22Rv1 (cell line): ENCODE results near the gene DHRS3.

ENCODE experiments used
- ZFX ChIP-seq: fragments of 450-650 bp; IDR thresholded peaks from 2 replicates; pipeline ENCODE4 v1.6.1; 2017; ENCODE audit warnings: antibody characterized with exemption, borderline replicate concordance
- TF ChIP-seq, protein P1 (sequence below): fragments of 450-650 bp; IDR thresholded peaks from 2 replicates; pipeline ENCODE4 v1.5.1; 2017; ENCODE audit warnings: mild to moderate bottlenecking

DNA sequence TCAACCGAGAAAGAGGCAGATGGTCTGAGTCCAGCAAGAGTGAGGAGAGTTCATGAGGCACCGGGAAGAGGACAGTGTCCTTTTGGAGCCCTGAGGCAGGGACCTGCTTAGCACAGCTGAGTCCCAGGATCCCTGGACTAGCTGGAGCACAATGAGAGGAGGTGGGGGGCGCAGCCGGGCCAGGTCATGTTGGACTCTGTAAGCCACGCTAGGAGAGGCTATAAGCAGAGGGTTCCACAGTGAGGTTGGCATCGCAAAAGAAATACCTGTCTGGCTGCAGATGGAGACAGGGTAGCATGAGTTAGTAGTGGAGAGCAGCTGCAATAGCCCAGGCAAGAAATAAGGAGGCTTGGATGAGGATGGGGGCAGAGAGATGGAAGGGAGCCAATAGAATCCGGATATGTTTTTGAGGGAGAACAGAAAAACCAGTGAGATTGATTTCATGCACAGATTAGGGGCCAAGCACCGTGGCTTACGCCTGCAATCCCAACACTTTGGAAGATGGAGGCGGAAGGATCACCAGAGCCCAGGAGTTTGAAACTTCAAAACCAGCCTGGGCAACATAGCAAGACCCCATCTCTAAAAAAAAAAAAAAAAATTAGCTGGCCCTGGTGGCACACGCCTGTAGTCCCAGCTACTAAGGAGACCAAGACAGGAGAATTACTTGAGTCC is 98.2 kb downstream of the DHRS3 start:
- TF ChIP-seq, protein P1, sequence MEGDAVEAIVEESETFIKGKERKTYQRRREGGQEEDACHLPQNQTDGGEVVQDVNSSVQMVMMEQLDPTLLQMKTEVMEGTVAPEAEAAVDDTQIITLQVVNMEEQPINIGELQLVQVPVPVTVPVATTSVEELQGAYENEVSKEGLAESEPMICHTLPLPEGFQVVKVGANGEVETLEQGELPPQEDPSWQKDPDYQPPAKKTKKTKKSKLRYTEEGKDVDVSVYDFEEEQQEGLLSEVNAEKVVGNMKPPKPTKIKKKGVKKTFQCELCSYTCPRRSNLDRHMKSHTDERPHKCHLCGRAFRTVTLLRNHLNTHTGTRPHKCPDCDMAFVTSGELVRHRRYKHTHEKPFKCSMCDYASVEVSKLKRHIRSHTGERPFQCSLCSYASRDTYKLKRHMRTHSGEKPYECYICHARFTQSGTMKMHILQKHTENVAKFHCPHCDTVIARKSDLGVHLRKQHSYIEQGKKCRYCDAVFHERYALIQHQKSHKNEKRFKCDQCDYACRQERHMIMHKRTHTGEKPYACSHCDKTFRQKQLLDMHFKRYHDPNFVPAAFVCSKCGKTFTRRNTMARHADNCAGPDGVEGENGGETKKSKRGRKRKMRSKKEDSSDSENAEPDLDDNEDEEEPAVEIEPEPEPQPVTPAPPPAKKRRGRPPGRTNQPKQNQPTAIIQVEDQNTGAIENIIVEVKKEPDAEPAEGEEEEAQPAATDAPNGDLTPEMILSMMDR: no peak
- no peak for TF ChIP-seq ZFX
